K562 (cell line): ENCODE data around the gene NACAD. TPM values are rescaled to one million over a fixed set of nuclear protein-coding genes. Genes with fewer than 3 reads are reported as not detected.

Experiments used
- HDAC8 ChIP-seq: fragments of 450-650 bp; IDR thresholded peaks from 2 replicates; pipeline ENCODE4 v1.6.1; 2016; ENCODE audit warnings: mild to moderate bottlenecking, missing genetic modification characterization, moderate library complexity, missing compliant biosample characterization
- MLLT1 ChIP-seq, 2 experiments: fragments of 450-650 bp; IDR thresholded peaks; 2 replicates each; pipeline ENCODE4 v1.6.1; 2016
- SP2 ChIP-seq: IDR thresholded peaks from 2 replicates; pipeline ENCODE4 v1.6.1; 2011; ENCODE audit warnings: mild to moderate bottlenecking, low read depth, low read length, moderate library complexity; ENCODE audit not compliant: poor library complexity, severe bottlenecking; ENCODE audit errors: extremely low read depth
- SUPT5H ChIP-seq: fragments of 450-650 bp; IDR thresholded peaks from 2 replicates; pipeline ENCODE4 v1.6.1; 2016
- ZBTB26 ChIP-seq: fragments of 450-650 bp; formaldehyde crosslinking; IDR thresholded peaks from 2 replicates; pipeline ENCODE4 v1.4.0; 2022; ENCODE audit warnings: missing genetic modification characterization
- ZNF561 ChIP-seq: fragments of 450-650 bp; formaldehyde crosslinking; conservative IDR thresholded peaks from 2 replicates; pipeline ENCODE4 v1.4.0; 2020; ENCODE audit warnings: mild to moderate bottlenecking, moderate library complexity
- ZNF77 ChIP-seq: fragments of 250-450 bp; sonication (Bioruptor Pico); IDR thresholded peaks from 2 replicates; pipeline ENCODE4 v1.5.0; 2020
- polyA plus RNA-seq, 8 experiments: library from polyadenylated mRNA; depleted of rRNA in 4 of 8; stranded (reverse) in 5 of 8; unstranded in 3 of 8; fragments of >200 nt; fragmentation: Nextera tagmentation in 2 of 8; fragmentation: Illumina TruSeq in 1 of 8; extraction: Ambion mirVana in 2 of 8; extraction: Trizol in 1 of 8; gene quantifications; 2 replicates each; pipeline versions ENCODE4 v1.2.1 to v1.2.3, GENCODE V29; 2011 to 2014; ENCODE audit warnings: inconsistent platforms in 1 of 8, missing spikeins in 1 of 8
- total RNA-seq, 7 experiments: library from RNA; depleted of rRNA in 6 of 7; stranded (reverse); fragments of >200 nt in 6 of 7; fragmentation: Illumina TruSeq in 2 of 7; extraction: Trizol in 2 of 7; gene quantifications; 2 replicates each; pipeline versions ENCODE4 v1.2.1 to v1.2.3, GENCODE V29; 2011 to 2021; ENCODE audit warnings: low replicate concordance in 1 of 7
- TF ChIP-seq, protein P1 (sequence below): IDR thresholded peaks from 2 replicates; pipeline ENCODE4 v1.6.1; 2012; ENCODE audit warnings: low read depth, low read length, improper control_type of control experiment, borderline replicate concordance
- TF ChIP-seq, protein P2 (sequence below): fragments of 150-350 bp; conservative IDR thresholded peaks from 2 replicates; pipeline ENCODE4 v1.6.1; 2014; ENCODE audit warnings: low read length

NACAD gene
- total and polyA plus RNA-seq, 9 of the 15 experiments (the other 6 are each of a cell fraction or from before 2014, with no cell fraction given): under 0.01 to 0.03 (median 0.02) TPM; not detected in 5

- TF ChIP-seq MLLT1 (IDR thresholded peaks at IDR 0.05): no peak
- no peak for TF ChIP-seq ZNF77 (CRISPR knock-in tag)
- TF ChIP-seq ZBTB26: no peak
- TF ChIP-seq, protein P1, sequence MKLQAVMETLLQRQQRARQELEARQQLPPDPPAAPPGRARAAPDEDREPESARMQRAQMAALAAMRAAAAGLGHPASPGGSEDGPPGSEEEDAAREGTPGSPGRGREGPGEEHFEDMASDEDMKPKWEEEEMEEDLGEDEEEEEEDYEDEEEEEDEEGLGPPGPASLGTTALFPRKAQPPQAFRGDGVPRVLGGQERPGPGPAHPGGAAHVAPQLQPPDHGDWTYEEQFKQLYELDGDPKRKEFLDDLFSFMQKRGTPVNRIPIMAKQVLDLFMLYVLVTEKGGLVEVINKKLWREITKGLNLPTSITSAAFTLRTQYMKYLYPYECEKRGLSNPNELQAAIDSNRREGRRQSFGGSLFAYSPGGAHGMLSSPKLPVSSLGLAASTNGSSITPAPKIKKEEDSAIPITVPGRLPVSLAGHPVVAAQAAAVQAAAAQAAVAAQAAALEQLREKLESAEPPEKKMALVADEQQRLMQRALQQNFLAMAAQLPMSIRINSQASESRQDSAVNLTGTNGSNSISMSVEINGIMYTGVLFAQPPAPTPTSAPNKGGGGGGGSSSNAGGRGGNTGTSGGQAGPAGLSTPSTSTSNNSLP: no peak
- no peak for TF ChIP-seq HDAC8 (tag)
- TF ChIP-seq SP2: no peak
- TF ChIP-seq, protein P2, sequence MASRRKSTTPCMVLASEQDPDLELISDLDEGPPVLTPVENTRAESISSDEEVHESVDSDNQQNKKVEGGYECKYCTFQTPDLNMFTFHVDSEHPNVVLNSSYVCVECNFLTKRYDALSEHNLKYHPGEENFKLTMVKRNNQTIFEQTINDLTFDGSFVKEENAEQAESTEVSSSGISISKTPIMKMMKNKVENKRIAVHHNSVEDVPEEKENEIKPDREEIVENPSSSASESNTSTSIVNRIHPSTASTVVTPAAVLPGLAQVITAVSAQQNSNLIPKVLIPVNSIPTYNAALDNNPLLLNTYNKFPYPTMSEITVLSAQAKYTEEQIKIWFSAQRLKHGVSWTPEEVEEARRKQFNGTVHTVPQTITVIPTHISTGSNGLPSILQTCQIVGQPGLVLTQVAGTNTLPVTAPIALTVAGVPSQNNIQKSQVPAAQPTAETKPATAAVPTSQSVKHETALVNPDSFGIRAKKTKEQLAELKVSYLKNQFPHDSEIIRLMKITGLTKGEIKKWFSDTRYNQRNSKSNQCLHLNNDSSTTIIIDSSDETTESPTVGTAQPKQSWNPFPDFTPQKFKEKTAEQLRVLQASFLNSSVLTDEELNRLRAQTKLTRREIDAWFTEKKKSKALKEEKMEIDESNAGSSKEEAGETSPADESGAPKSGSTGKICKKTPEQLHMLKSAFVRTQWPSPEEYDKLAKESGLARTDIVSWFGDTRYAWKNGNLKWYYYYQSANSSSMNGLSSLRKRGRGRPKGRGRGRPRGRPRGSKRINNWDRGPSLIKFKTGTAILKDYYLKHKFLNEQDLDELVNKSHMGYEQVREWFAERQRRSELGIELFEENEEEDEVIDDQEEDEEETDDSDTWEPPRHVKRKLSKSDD: no peak
- TF ChIP-seq SUPT5H: no peak
- TF ChIP-seq ZNF561: no peak
- TF ChIP-seq, all 486 proteins: peak for 0
These were observed 34.8 kb downstream of the NACAD start (continued) for GRCh38 chr7:45053941-45054340.
